Measurements from ENCODE around the gene PIAS1.
"Not testable (repeated sequence)": the region's sequence is repeated elsewhere in the genome, so short reads cannot be mapped to it uniquely, and the experiment has no call there.

The PIAS1 gene

DNA sequence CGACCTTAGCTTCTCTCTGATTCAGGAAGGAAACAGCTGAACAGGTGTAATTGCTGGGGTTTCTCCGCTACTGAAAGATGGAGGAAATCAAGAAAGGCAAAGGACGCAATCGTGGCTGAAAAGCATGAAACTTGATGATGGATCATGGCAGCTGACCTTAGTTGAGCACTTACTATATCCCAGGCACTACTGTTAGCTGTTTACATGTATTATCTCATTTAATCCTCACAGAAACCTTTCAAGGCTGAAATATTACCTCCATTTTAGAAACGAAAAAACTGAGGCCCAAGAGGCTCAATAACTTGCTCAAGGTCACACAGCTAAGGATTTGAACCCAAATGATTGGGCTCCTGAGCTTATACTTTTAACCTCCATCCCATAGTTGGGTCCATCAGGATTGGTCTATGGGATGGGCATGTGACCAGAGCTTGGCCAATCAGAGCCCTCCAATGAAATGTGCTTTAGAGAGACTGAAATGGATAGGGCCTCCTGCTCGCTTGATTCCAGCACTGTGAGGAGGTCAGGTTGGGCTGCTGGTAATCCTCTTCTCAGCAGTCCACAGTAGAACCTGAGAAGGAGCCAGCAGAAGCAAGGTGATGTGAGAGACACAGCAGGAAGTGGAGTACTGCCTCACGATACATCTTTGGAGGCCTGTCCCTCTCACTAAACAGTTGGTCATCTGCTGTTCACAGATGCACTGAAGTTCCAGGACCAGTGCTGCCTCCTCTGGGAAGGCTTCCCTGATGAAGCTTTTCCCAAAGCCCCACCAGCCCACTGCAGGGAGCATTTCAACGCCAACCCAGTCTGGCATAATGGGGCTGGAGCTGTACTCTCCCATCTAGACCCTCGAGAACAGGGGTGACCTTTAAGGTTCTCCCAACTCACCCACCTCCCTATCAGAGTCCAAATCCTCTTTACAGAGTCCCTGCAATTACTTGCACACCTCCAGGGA lies 165.0 kb downstream of the PIAS1 start:
- TF ChIP-seq, protein P1, sequence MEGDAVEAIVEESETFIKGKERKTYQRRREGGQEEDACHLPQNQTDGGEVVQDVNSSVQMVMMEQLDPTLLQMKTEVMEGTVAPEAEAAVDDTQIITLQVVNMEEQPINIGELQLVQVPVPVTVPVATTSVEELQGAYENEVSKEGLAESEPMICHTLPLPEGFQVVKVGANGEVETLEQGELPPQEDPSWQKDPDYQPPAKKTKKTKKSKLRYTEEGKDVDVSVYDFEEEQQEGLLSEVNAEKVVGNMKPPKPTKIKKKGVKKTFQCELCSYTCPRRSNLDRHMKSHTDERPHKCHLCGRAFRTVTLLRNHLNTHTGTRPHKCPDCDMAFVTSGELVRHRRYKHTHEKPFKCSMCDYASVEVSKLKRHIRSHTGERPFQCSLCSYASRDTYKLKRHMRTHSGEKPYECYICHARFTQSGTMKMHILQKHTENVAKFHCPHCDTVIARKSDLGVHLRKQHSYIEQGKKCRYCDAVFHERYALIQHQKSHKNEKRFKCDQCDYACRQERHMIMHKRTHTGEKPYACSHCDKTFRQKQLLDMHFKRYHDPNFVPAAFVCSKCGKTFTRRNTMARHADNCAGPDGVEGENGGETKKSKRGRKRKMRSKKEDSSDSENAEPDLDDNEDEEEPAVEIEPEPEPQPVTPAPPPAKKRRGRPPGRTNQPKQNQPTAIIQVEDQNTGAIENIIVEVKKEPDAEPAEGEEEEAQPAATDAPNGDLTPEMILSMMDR (IDR thresholded peaks at IDR 0.05; ENCODE audit: insufficient read depth, low read length, poor library complexity, severe bottlenecking), result no peak
- H3K27ac ChIP-seq (ENCODE audit: low read depth, low read length), result no peak overlapping the region
- H3K4me3 ChIP-seq (ENCODE audit: insufficient read depth, low read length, poor library complexity, severe bottlenecking), result no peak overlapping the region
- 0 out of 2 replicates have a peak, but pooled peaks cover 5% of the 10 kb centered on the region for H3K36me3 ChIP-seq (ENCODE audit: low read length)
- no peaks in the 10 kb centered on the region for H3K9me3 ChIP-seq (ENCODE audit: insufficient read depth, low read length)
- H3K27me3 ChIP-seq (ENCODE audit: low read length), result no peaks in the 10 kb centered on the region
- peaks cover 77% of the 10 kb centered on the region for H3K79me2 ChIP-seq (ENCODE audit: insufficient read depth, low read length)
- no peak overlapping the region for H3K4me2 ChIP-seq (ENCODE audit: low read depth, low read length, poor library complexity, severe bottlenecking)
- no peak overlapping the region for H3K9ac ChIP-seq (ENCODE audit: low read length)
- H3K9me2 ChIP-seq (replicated peaks; ENCODE audit: insufficient read depth, low read length), result no peaks in the 10 kb centered on the region
- H4K20me1 ChIP-seq (ENCODE audit: low read depth, low read length), result no peaks in the 10 kb centered on the region
- H3F3A ChIP-seq (ENCODE audit: insufficient read depth), result no peaks in the 10 kb centered on the region
- H2AFZ ChIP-seq (ENCODE audit: low read depth, low read length, severe bottlenecking), result no peak overlapping the region

DNA sequence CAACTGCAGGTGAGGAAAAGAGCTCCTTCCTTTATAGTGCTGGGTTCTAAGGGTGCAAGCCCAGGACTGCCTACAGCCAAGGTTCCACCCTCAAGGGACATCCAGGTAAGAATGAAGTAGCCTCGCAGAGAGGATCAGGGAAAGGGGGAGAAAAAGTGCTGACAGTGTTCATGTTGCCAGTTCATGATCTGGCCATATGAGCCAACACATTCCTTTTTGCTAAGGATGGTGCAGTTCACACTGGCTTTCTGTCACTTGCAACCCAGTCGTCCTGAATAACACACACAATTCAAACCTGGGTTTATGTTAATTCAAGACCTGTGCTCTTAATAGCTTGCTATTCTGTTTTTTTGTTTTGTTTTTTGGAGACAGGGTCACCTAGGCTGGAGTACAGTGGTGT lies 166.4 kb downstream of the PIAS1 start:
- no peak for TF ChIP-seq EZH2phosphoT487 (conservative IDR thresholded peaks at IDR 0.05; ENCODE audit: low read length)
- TF ChIP-seq, protein P1 (IDR thresholded peaks at IDR 0.05; ENCODE audit: insufficient read depth, low read length, poor library complexity, severe bottlenecking), result no peak
- Histone ChIP-seq H3K79me2 (ENCODE audit: insufficient read depth, low read length) (peaks cover 79% of the 10 kb centered on the region), H3K9me3 (ENCODE audit: insufficient read depth, low read length) (no peaks in the 10 kb centered on the region), H4K20me1 (ENCODE audit: low read depth, low read length) (no peaks in the 10 kb centered on the region), H3K4me3 (ENCODE audit: insufficient read depth, low read length, poor library complexity, severe bottlenecking) (no peak overlapping the region), H3K9me2 (replicated peaks; ENCODE audit: insufficient read depth, low read length) (no peaks in the 10 kb centered on the region), H3K27me3 (ENCODE audit: low read length) (no peaks in the 10 kb centered on the region), H3K9ac (ENCODE audit: low read length) (no peak overlapping the region), H3K27ac (ENCODE audit: low read depth, low read length) (no peak overlapping the region), H3K4me2 (ENCODE audit: low read depth, low read length, poor library complexity, severe bottlenecking) (no peak overlapping the region), H3K36me3 (ENCODE audit: low read length) (0 out of 2 replicates have a peak, but pooled peaks cover 5% of the 10 kb centered on the region), H3F3A (ENCODE audit: insufficient read depth) (peaks cover 4% of the 10 kb centered on the region; the same call in 1 of the 2 replicates), H2AFZ (ENCODE audit: low read depth, low read length, severe bottlenecking) (no peak overlapping the region)

DNA sequence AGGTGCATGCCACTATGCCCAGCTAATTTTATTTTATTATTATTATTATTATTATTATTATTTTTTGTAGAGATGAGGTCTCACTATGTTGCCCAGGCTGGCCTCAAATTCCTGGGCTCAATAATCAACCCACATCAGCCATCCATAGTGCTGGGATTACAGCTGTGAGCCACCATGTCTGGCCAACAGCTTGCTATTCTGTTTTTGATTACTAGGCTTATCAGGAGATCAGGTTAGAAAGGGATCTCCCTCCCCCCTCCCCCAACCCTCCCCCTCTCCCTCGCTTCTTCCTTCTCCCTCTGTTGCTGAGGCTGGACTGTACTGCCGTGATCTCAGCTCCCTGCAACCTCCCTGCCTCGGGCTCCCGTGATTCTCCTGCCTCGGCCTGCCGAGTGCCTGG lies 166.9 kb downstream of the PIAS1 start:
- Histone ChIP-seq H3K9me3 (ENCODE audit: insufficient read depth, low read length) (no peaks in the 10 kb centered on the region), H3K4me3 (ENCODE audit: insufficient read depth, low read length, poor library complexity, severe bottlenecking) (no peak overlapping the region), H2AFZ (ENCODE audit: low read depth, low read length, severe bottlenecking) (no peak overlapping the region), H3K9ac (ENCODE audit: low read length) (no peak overlapping the region), H3K4me2 (ENCODE audit: low read depth, low read length, poor library complexity, severe bottlenecking) (no peak overlapping the region), H3K9me2 (replicated peaks; ENCODE audit: insufficient read depth, low read length) (no peaks in the 10 kb centered on the region), H3F3A (ENCODE audit: insufficient read depth) (peaks cover 4% of the 10 kb centered on the region; the same call in 1 of the 2 replicates), H3K27ac (ENCODE audit: low read depth, low read length) (no peak overlapping the region), H3K79me2 (ENCODE audit: insufficient read depth, low read length) (peaks cover 79% of the 10 kb centered on the region), H3K36me3 (ENCODE audit: low read length) (0 out of 2 replicates have a peak, but pooled peaks cover 5% of the 10 kb centered on the region), H3K27me3 (ENCODE audit: low read length) (no peaks in the 10 kb centered on the region), H4K20me1 (ENCODE audit: low read depth, low read length) (no peaks in the 10 kb centered on the region)
- TF ChIP-seq, protein P1 (IDR thresholded peaks at IDR 0.05; ENCODE audit: insufficient read depth, low read length, poor library complexity, severe bottlenecking), result no peak
- TF ChIP-seq EZH2phosphoT487 (conservative IDR thresholded peaks at IDR 0.05; ENCODE audit: low read length), result no peak

DNA sequence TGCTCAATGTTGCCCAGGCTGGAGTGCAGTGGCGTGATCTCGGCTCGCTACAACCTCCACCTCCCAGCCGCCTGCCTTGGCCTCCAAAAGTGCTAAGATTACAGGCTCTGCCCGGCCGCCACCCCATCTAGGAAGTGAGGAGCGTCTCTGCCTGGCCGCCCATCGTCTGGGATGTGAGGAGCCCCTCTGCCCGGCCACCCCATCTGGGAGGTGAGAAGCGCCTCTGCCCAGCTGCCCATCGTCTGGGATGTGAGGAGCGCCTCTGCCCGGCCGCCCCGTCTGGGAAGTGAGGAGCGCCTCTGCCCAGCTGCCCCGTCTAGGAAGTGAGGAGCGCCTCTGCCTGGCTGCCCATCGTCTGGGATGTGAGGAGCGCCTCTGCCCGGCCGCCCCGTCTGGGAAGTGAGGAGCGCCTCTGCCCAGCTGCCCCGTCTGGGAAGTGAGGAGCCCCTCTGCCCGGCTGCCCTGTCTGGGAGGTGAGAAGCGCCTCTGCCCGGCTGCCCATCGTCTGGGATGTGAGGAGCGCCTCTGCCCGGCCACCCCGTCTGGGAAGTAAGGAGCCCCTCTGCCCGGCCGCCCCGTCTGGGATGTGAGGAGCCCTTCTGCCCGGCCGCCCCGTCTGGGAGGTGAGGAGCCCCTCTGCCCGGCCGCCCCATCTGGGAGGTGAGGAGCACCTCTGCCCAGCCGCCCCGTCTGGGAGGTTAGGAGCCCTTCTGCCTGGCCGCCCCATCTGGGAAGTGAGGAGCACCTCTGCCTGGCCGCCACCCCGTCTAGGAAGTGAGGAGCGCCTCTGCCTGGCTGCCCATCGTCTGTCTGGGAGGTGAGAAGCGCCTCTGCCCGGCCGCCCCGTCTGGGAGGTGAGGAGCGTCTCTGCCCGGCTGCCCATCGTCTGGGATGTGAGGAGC lies 167.7 kb downstream of the PIAS1 start:
- H3K9ac ChIP-seq (ENCODE audit: low read length); H3K27ac ChIP-seq (ENCODE audit: low read depth, low read length); H3K36me3 ChIP-seq (ENCODE audit: low read length): not testable (repeated sequence)

DNA sequence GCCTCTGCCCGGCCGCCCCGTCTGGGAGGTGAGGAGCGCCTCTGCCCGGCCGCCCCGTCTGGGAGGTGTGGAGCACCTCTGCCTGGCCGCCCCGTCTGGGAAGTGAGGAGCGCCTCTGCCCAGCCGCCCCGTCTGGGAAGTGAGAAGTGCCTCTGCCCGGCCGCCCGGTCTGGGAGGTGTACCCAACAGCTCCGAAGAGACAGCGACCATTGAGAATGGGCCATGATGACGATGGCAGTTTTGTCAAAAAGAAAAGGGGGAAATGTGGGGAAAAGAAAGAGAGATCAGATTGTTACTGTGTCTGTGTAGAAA lies 168.3 kb downstream of the PIAS1 start:
- H3K9ac ChIP-seq (ENCODE audit: low read length); H2AFZ ChIP-seq (ENCODE audit: low read depth, low read length, severe bottlenecking); H3K27me3 ChIP-seq (ENCODE audit: low read length); H3F3A ChIP-seq (ENCODE audit: insufficient read depth); H3K27ac ChIP-seq (ENCODE audit: low read depth, low read length); H3K9me3 ChIP-seq (ENCODE audit: insufficient read depth, low read length); H3K4me3 ChIP-seq (ENCODE audit: insufficient read depth, low read length, poor library complexity, severe bottlenecking); H4K20me1 ChIP-seq (ENCODE audit: low read depth, low read length); H3K36me3 ChIP-seq (ENCODE audit: low read length); H3K9me2 ChIP-seq (replicated peaks; ENCODE audit: insufficient read depth, low read length); H3K4me2 ChIP-seq (ENCODE audit: low read depth, low read length, poor library complexity, severe bottlenecking): not testable (repeated sequence)
- peaks cover 79% of the 10 kb centered on the region for H3K79me2 ChIP-seq (ENCODE audit: insufficient read depth, low read length)

More for the DNA sequence above, 167.7 kb downstream of the PIAS1 start:
- peaks cover 79% of the 10 kb centered on the region for H3K79me2 ChIP-seq (ENCODE audit: insufficient read depth, low read length)
- H4K20me1 ChIP-seq (ENCODE audit: low read depth, low read length); H3K4me3 ChIP-seq (ENCODE audit: insufficient read depth, low read length, poor library complexity, severe bottlenecking); H3K27me3 ChIP-seq (ENCODE audit: low read length); H2AFZ ChIP-seq (ENCODE audit: low read depth, low read length, severe bottlenecking); H3K4me2 ChIP-seq (ENCODE audit: low read depth, low read length, poor library complexity, severe bottlenecking); H3F3A ChIP-seq (ENCODE audit: insufficient read depth); H3K9me3 ChIP-seq (ENCODE audit: insufficient read depth, low read length); H3K9me2 ChIP-seq (replicated peaks; ENCODE audit: insufficient read depth, low read length): not testable (repeated sequence)

All from SU-DHL-6 (cell line).